Neural cell (in vitro differentiated cells): ENCODE data around the gene OTOG. TPM values are rescaled to one million over a fixed set of nuclear protein-coding genes. Genes with fewer than 3 reads are reported as not detected.

Experiments used
- H2AFZ ChIP-seq: fragments of 200-600, 300-800 bp; sonication (generic), shearing (Covaris generic); 2 replicates; pipeline ENCODE4 v1.6.0; 2014; ENCODE audit warnings: low read depth, mild to moderate bottlenecking, antibody characterized with exemption, low read length, moderate library complexity
- H3F3A ChIP-seq: fragments of 200-600 bp; shearing (Covaris generic); 2 replicates; pipeline ENCODE4 v1.6.1; 2016; ENCODE audit warnings: mild to moderate bottlenecking, moderate library complexity, mixed read lengths, antibody characterized with exemption, low read length; ENCODE audit not compliant: insufficient read depth, poor library complexity, severe bottlenecking
- H3K27ac ChIP-seq: fragments of 200-600, 300-800 bp; sonication (generic), shearing (Covaris generic); 2 replicates; pipeline ENCODE4 v1.5.1; 2014; ENCODE audit warnings: mild to moderate bottlenecking, low read length, moderate library complexity
- H3K27me3 ChIP-seq: fragments of 300-800, 200-600 bp; sonication (generic), shearing (Covaris generic); 2 replicates; pipeline ENCODE4 v1.6.0; 2014; ENCODE audit warnings: mild to moderate bottlenecking, low read depth, low read length, moderate library complexity; ENCODE audit not compliant: insufficient read depth
- H3K36me3 ChIP-seq: fragments of 300-800, 200-600 bp; sonication (generic), shearing (Covaris generic); 2 replicates; pipeline ENCODE4 v1.5.1; 2014; ENCODE audit warnings: mild to moderate bottlenecking, antibody characterized with exemption, low read length, moderate library complexity; ENCODE audit not compliant: insufficient read depth
- H3K4me2 ChIP-seq: fragments of 300-800, 200-600 bp; sonication (generic), shearing (Covaris generic); 2 replicates; pipeline ENCODE4 v1.6.0; 2014; ENCODE audit warnings: mild to moderate bottlenecking, low read length
- H3K4me3 ChIP-seq: fragments of 300-800, 200-600 bp; sonication (generic), shearing (Covaris generic); 2 replicates; pipeline ENCODE4 v1.5.1; 2014; ENCODE audit warnings: mild to moderate bottlenecking, low read length, moderate library complexity
- H3K79me2 ChIP-seq: fragments of 200-600 bp; shearing (Covaris generic); replicated peaks from 2 replicates; pipeline ENCODE4 v1.6.0; 2014; ENCODE audit warnings: mild to moderate bottlenecking, low read length, moderate library complexity; ENCODE audit not compliant: insufficient read depth
- H3K9ac ChIP-seq: fragments of 300-800, 200-600 bp; sonication (generic), shearing (Covaris generic); 2 replicates; pipeline ENCODE4 v1.6.1; 2016; ENCODE audit warnings: mild to moderate bottlenecking, low read length, mixed read lengths
- H3K9me2 ChIP-seq: fragments of 200-600 bp; shearing (Covaris generic); 2 replicates; pipeline ENCODE4 v1.6.1; 2016; ENCODE audit warnings: mild to moderate bottlenecking, low read length, mixed read lengths; ENCODE audit not compliant: insufficient read depth
- H3K9me3 ChIP-seq: fragments of 200-600, 300-800 bp; sonication (generic), shearing (Covaris generic); 2 replicates; pipeline ENCODE4 v1.6.1; 2016; ENCODE audit warnings: mild to moderate bottlenecking, mixed run types, low read length, moderate library complexity, mixed read lengths
- H4K20me1 ChIP-seq: fragments of 200-600 bp; shearing (Covaris generic); 2 replicates; pipeline ENCODE4 v1.6.1; 2016; ENCODE audit warnings: mild to moderate bottlenecking, mixed run types; ENCODE audit not compliant: insufficient read depth
- CTCF ChIP-seq: fragments of 450-650 bp; IDR thresholded peaks from 2 replicates; pipeline ENCODE4 v1.5.1; 2014; ENCODE audit warnings: antibody characterized with exemption, mild to moderate bottlenecking, moderate library complexity; ENCODE audit not compliant: poor library complexity, severe bottlenecking
- EP300 ChIP-seq: fragments of 450-650 bp; conservative IDR thresholded peaks from 2 replicates; pipeline ENCODE4 v1.6.1; 2014; ENCODE audit warnings: antibody characterized with exemption, mild to moderate bottlenecking, moderate library complexity; ENCODE audit not compliant: poor library complexity, severe bottlenecking
- EZH2 ChIP-seq: fragments of 200-600, 300-800 bp; shearing (Covaris generic), sonication (generic); IDR thresholded peaks from 2 replicates; pipeline ENCODE4 v1.6.1; 2014; ENCODE audit warnings: antibody characterized with exemption, low read length, borderline replicate concordance, mild to moderate bottlenecking; ENCODE audit not compliant: insufficient read depth, poor library complexity, severe bottlenecking
- MXI1 ChIP-seq: fragments of 450-650 bp; conservative IDR thresholded peaks from 2 replicates; pipeline ENCODE4 v1.6.1; 2014; ENCODE audit warnings: antibody characterized with exemption, mild to moderate bottlenecking; ENCODE audit not compliant: poor library complexity, severe bottlenecking
- POLR2AphosphoS5 ChIP-seq: IDR thresholded peaks from 2 replicates; pipeline ENCODE4 v1.6.1; 2012
- RAD21 ChIP-seq: fragments of 450-650 bp; conservative IDR thresholded peaks from 2 replicates; pipeline ENCODE4 v1.6.1; 2014; ENCODE audit warnings: antibody characterized with exemption, mild to moderate bottlenecking, moderate library complexity
- REST ChIP-seq: IDR thresholded peaks from 2 replicates; pipeline ENCODE4 v1.6.1; 2012; ENCODE audit warnings: borderline replicate concordance
- SMC3 ChIP-seq: fragments of 450-650 bp; conservative IDR thresholded peaks from 2 replicates; pipeline ENCODE4 v1.6.1; 2014; ENCODE audit warnings: antibody characterized with exemption, mild to moderate bottlenecking, moderate library complexity; ENCODE audit not compliant: poor library complexity
- TAF1 ChIP-seq: IDR thresholded peaks from 2 replicates; pipeline ENCODE4 v1.6.1; 2012; ENCODE audit warnings: low read depth
- polyA plus RNA-seq: library from polyadenylated mRNA; depleted of rRNA; stranded (reverse); fragments of >200 nt; gene quantifications from 2 replicates; pipeline ENCODE4 v1.2.3, GENCODE V29; 2014

Gene OTOG
- polyA plus RNA-seq, 1 donor from 2014 or later, result not detected

- Histone ChIP-seq H3K27ac (no peak overlapping the region), H3K4me2 (no peak overlapping the region)
Observed at GRCh38 chr11:17508306-17508705, 38.8 kb upstream of the OTOG start.

GRCh38 chr11:17508791-17509190, 38.3 kb upstream of the OTOG start:
- no peak overlapping the region for H3K4me3 ChIP-seq
- no peaks in the 10 kb centered on the region for H3K27me3 ChIP-seq
- TF ChIP-seq TAF1 (no peak), CTCF (no peak), EZH2 (no peak), RAD21 (no peak), MXI1 (no peak), EP300 (no peak), POLR2AphosphoS5 (no peak), REST (no peak)
- H3K9me3 ChIP-seq, result no peaks in the 10 kb centered on the region
- H3K36me3 ChIP-seq, result no peaks in the 10 kb centered on the region
- H3K27ac ChIP-seq, result no peak overlapping the region
- no peaks in the 10 kb centered on the region for H4K20me1 ChIP-seq
- H2AFZ ChIP-seq, result no peak overlapping the region
- no peak overlapping the region for H3K9ac ChIP-seq
- H3K79me2 ChIP-seq, result no peaks in the 10 kb centered on the region
- H3F3A ChIP-seq, result no peaks in the 10 kb centered on the region
- H3K4me2 ChIP-seq, result no peak overlapping the region
- H3K9me2 ChIP-seq, result no peaks in the 10 kb centered on the region

More at GRCh38 chr11:17508306-17508705, 38.8 kb upstream of the OTOG start:
- no peaks in the 10 kb centered on the region for H3K79me2 ChIP-seq
- no peaks in the 10 kb centered on the region for H4K20me1 ChIP-seq
- no peak overlapping the region for H3K9ac ChIP-seq
- H3F3A ChIP-seq, result no peaks in the 10 kb centered on the region
- no peaks in the 10 kb centered on the region for H3K9me2 ChIP-seq
- no peaks in the 10 kb centered on the region for H3K36me3 ChIP-seq
- H3K9me3 ChIP-seq, result no peaks in the 10 kb centered on the region
- no peak overlapping the region for H3K4me3 ChIP-seq
- no peak overlapping the region for H2AFZ ChIP-seq
- TF ChIP-seq EP300, result no peak
- no peak for TF ChIP-seq POLR2AphosphoS5
- no peak for TF ChIP-seq MXI1
- no peak for TF ChIP-seq SMC3
- no peak for TF ChIP-seq EZH2
- TF ChIP-seq TAF1, result no peak
- no peak for TF ChIP-seq RAD21
- TF ChIP-seq CTCF, result no peak
- H3K27me3 ChIP-seq, result no peaks in the 10 kb centered on the region
